HUDEP-2 (cell line): ENCODE measurements around the gene RAB27B.

Experiments used
- DNase-seq, 76 experiments: peaks; one replicate each; lab custom pipeline; 2025; ENCODE audit not compliant: unreplicated experiment in 76 of 76; lab: John Stamatoyannopoulos, UW

Gene RAB27B

DNA sequence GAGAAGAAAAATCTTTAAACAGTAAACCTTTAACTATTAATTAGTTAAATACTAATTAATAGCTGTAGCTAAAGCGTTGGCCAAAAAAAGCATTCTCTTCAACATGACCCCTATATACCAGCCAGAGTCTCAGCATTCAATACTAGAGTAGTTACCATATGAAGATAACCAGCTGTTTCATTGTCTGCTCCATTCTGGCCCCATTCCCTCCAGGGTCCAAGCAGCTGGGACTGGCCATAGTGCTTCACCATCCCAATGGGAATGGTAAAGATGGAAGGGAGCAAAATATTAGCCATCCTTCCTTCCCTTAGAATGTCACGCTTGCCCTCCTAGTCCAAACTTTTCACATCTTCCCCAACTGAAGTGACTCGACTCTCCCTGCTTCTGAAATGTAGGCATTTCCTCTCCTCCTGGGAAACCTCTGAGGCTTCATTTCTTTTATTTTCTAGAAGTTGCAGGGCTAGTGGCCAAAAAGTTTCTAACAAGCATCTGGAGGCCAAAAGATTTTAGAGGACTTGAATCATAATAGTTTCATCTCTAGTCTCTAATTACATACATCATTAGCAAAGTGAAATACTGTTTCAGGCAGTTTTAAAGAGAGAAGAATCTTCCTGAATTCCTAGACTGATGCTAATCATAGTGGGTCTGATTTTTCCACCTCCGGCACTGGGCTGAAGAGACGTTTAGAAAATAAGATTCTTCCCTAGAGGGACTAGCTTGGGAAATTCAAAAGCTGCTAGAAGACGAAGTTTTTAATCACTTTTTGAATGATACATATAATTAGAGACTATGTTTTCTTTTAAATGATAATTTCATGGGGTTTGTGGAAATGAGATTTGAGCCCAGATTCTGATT lies 78.3 kb downstream of the RAB27B start:
- no peak for DNase-seq

DNA sequence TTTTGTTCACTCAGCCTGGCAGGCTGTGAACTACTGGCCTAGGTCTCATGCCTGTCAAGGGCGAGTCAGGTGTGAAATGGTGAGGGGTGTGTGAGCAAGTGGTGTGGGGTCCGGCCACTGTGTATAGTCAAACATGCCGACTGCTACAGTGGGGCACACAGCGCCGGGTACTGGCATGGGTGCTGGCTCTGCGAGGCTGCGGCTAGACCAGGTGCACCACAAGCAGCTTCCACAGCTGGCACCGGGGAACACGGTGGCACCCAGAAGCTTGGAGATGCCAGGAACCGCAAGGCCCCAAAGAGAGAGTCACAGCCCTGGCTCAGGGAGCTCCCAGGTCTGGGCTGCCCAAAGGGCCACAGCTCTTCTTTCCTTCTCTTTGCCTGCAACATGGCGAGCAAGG lies 81.3 kb downstream of the RAB27B start:
- no peak for DNase-seq

DNA sequence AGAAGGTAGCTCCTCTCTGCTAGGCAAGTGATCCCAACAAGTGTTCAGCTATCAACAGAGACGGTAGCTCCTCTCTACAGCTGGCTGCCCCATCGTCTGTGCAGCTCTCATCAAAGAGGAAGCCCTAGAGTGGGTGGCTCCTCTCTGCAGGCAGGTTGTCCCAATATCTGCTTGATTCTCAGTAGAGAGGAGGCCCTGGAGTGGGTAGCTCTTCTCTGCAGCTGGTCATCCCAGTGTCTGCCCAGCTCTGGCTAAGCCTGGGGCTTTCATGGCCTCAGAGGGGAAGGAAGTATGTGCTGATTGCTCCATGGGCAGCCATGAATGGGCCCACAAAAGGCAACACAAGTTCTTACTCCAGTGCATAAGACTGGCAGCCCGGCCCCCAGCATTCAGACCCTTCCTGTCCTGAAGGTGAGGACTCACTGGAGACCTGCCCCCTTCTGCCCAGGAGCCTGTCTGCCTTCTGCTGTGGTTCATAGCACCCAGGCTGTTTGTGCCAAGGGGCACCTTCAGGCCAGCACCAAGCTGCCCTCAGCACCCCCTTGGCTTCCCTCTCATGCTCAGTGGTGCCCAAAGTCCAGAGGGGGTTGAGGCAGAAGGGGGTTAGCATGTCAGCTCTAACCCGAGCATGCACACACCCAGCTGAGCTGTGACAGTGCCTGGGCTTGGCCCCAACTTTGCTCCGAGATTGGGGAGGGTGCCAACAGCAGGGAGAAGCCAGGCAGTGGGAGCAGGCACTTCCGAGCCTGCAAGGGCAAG lies 82.1 kb downstream of the RAB27B start:
- DNase-seq = no peak

DNA sequence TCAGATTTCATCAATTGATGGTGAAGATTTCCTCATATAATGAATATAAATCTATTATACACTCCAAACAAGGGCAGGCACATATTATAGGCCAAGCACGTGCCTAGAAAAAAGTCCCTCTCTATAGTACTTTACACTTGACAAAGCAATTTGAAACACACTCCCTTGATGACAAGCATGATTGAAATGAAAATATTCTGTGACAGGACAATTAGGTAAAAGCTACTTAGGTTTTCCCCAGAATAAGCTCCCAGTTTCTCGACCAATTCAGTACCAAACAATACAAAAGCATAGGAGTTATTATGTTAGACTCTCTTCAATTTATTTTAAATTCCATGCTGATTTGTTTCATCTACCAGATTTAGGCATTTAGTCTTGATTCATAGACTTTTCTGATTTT lies 83.3 kb downstream of the RAB27B start:
- DNase-seq = no peak

DNA sequence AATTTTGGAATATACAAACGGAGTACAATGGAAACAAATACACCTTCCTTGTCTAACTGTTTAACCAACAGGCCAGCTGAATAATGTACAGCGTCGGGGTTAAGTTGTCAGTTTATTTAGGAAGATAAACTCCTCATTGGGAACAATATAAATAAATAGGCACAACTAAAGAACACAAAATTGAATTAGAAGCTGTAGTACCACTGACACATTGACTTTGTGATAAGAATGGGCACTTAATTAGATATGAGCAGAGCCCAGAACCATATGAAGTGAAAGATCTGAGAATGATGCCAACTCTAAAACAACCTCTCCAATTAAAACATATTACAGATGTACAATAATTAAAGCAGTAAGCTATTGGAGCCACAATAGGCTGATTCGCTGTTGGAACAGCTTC lies 86.5 kb downstream of the RAB27B start:
- no peak for DNase-seq

DNA sequence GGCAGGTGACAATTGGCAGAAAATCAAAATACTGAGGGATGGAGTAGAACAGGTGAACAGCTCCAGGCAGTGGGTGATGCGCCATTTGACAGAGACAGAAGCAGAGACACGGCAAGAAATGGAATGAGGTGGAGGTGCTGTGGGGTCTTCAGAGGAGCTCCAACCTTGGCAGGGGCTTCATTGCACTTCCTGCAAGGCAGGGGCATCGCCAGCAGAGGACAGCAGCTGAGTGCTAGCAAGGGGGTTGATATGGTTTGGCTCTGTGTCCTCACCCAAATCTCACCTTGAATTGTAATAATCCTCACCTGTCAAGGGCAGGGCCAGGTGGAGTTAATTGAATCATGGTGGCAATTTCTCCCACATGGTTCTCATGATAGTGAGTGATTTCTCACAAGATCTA lies 88.2 kb downstream of the RAB27B start:
- no peak for DNase-seq

DNA sequence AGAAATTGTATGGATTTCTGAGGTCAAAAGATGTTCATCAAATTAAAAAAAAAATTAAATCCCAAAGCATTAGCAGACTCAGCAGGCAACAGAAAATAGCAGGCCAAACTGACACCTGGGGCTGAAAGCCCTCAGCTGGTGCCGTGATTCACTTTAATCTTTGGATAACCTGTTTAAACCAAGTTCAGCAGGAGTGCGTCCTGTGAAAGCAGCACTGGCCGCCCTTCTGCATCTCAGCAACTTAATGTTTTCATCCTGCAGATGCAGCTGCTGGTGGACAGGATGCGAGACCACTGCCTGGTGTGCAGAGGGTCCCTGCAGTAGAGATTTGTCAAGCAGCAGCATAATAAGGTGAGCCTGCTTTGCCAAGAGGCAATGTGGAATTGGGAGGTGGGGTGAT lies 89.8 kb downstream of the RAB27B start:
- DNase-seq = no peak

DNA sequence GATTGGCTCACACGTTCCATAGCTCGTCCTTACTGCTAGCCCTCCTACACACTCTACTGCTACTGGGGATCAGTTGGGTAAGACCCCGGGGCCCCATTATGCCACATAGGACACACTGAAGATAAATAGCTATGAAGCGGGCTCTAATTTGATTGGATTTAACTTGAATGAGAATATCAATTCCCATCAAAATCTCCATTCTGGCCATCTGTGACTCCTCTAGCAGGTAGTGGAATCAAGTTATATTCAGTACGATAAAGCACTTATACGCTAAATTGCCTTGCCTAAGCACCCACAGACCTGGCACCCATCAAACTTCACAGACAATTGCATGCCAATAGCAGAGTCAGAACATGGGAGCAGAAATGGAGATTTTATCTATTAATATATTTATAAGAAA lies 91.1 kb downstream of the RAB27B start:
- DNase-seq = no peak

DNA sequence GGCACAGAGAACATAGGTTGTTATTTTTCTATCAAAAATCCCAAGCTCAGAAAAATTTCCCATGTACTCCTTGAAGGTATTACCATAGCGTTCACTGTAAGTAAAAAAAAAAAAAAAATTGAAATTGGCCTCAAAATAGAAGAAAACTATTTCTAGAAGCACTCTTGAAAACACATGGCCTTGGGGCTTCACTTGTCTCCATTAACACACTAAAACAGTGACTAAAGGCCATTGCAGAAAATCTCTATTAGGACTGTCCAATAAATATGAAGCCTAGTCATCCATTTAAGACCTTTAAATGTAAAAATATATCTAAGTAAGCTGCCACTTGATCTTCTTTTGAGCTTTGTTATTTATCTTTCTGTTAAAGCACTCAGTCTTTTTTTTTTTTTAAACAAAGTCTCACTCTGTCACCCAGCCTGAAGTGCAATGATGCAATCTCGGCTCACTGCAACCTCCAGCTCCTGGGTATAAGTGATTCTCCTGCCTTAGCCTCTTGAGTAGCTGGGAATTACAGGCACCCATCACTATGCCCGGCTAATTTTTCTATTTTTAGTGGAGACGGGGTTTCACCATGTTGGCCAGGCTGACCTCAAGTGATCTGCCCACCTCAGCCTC lies 95.2 kb downstream of the RAB27B start:
- DNase-seq = no peak

DNA sequence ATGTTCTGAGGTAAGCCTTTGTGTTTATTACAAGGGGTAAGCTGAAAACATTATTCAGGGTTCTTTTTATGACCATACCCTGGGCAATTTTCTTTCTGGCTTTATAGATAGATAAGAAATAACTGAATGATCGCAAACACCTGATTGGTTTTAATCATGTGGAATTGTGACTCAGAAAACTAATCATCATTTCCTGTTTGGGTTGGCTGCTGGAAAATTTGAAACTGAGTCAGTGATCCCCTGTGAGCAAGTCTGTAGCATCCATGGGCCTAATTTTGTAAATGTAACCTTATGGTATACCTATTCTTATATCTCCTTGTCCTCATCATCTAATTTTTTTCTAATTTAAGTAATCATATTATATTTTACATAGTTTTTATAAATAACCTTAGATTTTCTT lies 96.7 kb downstream of the RAB27B start:
- DNase-seq = no peak

DNA sequence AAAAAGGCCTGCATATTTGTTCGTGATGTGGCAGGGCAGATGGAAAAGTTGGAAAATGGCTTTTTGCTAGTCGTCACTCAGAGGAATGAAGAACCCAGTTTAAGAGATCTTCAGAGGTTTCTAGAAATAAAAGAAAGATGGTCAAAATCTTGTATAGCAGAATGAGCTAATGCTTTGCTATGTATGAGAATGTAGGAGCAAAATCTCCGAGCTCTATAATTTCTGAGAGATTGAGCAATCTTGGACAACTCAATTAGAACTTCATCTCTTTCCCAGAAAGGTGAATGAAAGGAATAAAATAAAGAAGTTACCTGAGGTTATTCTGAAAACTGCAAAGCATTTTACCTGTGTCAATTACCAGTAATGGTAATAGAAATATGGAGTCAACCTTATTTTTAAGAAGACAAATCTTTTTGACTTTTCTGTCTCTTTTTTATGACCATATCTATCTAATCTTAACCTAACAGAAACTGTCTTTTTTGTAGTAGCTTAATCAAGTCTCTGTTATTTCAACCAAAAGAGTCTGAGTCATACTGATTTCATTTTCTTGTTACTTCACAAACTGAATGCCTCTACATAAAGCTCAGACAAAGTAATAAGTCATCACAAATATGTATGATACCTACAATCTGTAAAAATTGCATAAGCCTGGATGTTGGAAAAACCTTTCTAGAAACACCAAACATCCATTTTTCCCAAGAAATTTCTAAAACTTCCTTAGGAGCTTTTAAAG lies 98.5 kb downstream of the RAB27B start:
- DNase-seq = no peak

DNA sequence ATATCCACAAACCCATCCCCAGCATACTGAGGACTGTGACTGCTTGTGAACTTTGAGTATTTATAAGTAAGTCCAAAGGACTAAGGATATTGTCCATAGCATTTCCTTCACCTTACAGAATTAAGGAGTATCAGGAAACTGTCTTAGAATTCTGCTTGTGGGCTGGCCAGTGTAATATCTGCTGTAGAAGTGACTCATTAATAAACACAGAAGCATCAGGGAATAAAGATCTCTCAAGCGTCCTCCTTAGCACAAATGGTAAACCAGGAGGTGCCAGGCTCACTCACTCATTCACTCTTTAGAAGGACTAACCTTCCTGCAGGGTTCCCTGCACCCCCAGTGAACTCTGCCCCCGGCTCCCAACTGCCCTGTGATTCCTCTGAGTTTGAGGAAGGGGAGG lies 100.0 kb downstream of the RAB27B start:
- DNase-seq = no peak

DNA sequence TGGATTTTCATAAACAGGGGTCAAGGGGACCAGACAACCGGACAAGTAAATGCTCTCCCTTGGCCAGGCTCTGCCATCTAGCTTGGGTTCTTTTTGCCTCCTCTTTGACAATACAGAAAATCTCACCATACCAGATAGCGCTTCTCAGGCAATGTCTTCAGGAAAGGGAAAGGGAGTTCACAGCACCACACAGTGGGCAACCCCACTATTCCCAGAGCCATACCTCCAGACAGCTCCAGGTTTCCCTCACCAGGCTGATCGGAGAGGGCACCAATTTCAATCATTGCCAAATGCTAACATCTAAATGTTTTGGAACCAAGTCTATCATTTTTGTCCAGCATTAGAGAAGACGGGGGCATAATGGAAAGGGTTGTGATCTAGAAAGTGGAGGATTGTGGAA lies 102.9 kb downstream of the RAB27B start:
- no peak for DNase-seq

DNA sequence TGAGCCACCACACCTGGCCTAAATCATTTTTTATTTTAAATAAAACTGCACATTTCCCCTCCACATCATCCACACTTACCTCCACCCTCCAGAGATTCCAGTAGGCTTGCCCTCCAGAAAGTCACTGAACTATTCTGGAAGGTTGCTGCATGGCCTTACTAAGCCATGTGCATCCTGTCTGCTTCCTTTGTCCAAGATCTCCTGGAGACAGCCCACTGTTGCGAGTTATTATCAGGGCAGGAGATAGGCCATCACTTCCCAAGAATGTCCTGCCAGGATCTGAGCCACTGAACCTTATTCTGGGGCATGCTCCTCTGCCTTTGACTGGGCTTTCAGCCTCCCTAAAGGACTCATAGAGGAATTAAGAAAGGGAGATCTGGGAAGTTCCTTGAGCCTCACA lies 104.2 kb downstream of the RAB27B start:
- no peak for DNase-seq

DNA sequence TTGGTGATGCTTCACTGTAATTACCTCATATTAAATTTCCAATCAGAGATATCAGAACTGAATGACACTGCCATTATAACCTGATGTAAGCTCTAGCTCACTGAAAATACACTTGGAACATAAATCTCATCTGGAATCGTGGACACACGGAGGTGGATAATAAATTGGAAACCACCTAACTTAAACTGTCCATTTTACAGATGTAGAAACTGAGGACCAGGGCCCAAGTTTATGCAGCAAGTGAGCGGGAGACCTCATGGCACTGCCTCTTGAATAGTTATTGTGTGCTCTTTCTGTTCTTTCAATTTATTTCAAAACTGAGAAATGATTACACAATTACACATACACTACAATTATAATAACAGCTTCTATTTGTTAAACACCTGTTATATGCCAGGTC lies 110.2 kb downstream of the RAB27B start:
- DNase-seq = no peak

DNA sequence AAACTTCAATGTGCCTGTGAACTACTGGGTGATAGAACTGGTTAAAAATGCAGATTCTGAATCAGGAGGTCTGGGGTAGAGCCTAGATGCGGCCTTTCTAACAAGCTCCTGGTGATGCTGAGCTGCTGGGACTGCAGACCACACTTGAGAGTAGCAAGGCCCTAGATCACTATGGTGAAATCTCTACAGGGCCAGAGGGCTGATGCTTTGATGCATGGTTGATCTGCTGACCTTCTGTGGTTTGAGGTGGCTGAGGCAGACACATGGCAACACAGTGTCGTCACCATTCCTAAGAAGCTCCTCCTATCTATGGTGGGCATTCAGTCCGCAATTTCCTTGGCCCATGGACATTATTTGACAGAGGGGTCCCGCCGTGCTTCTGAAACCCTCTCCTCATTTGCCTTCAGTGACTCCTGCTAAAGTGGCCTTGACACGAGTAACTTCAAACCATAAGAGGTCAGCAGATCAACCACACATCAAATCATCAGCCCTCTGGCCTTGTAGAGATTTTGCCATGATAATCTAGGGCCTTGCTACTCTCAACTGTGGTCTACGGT lies 111.2 kb downstream of the RAB27B start:
- no peak for DNase-seq

DNA sequence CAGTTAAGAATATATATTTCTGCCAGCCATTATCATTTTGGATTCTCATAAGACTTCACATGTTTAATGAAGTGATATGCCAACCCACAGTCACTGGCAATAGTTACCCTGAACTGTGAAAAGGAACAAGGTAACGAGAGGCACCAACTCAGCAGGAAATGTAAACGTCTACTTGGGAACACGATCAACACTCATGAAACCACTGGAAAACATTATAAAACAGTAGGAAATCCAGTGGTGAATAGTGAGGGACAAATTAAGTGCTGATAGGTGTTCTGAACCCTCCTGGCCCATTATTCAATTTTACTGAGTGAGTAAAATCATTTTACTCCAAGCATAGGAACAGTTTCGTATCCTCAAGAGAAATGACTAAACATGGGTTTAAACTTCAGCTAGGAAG lies 113.9 kb downstream of the RAB27B start:
- DNase-seq = no peak

DNA sequence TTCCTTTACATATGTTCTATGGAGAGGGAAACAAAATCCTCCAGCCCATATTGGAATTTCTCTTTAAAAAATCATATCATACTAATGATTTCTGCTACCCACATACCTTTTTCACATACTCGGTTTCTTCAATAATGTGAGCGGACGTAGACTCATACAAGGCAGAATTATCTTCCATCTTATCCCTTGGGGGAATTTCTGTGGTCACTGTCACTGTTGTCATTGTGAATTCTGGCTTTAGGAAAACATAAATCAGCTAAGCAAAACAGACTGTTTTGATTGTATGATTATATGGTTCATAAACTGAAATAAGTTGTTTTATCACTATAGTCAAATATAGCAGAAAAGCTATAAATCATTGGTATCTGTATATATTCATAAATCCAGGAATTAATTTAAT lies 114.3 kb downstream of the RAB27B start:
- DNase-seq = no peak
